ENCODE measurements around the gene HEXA.

The HEXA gene

DNA sequence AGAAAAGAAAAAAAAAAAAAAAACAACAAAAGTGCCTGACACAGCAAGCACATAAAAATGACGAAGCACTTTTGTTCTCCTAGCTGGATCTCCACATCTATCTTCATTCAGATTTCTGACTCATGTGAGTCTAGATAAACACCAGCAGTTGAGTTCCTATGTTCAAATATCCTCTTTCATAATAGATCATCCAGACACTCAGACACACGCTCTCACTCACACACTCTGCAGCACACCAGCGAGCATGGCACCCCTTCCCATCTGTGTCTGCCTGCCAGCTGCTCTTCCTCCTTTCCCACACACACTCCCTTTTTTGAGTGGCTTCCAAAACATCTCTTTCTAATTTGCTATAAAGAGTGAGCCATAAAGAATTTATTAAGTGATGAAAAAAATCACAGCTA, 36.0 kb downstream of the HEXA start:
- H2AFZ ChIP-seq (ENCODE audit: low read depth): no peak overlapping the region
- H3K4me2 ChIP-seq: no peak overlapping the region
- no peak overlapping the region for H3K9ac ChIP-seq
- H3K27ac ChIP-seq: no peak overlapping the region
- no peak overlapping the region for H3K4me3 ChIP-seq (IDR thresholded peaks at IDR 0.05; ENCODE audit: insufficient read depth, low read depth, low read length)
- TF ChIP-seq, protein P1, sequence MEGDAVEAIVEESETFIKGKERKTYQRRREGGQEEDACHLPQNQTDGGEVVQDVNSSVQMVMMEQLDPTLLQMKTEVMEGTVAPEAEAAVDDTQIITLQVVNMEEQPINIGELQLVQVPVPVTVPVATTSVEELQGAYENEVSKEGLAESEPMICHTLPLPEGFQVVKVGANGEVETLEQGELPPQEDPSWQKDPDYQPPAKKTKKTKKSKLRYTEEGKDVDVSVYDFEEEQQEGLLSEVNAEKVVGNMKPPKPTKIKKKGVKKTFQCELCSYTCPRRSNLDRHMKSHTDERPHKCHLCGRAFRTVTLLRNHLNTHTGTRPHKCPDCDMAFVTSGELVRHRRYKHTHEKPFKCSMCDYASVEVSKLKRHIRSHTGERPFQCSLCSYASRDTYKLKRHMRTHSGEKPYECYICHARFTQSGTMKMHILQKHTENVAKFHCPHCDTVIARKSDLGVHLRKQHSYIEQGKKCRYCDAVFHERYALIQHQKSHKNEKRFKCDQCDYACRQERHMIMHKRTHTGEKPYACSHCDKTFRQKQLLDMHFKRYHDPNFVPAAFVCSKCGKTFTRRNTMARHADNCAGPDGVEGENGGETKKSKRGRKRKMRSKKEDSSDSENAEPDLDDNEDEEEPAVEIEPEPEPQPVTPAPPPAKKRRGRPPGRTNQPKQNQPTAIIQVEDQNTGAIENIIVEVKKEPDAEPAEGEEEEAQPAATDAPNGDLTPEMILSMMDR (conservative IDR thresholded peaks at IDR 0.05; ENCODE audit: low read depth, low read length): no peak
- no peaks in the 10 kb centered on the region for H3K4me1 ChIP-seq (ENCODE audit: low read depth, poor library complexity, severe bottlenecking)
- H3K79me2 ChIP-seq (ENCODE audit: insufficient read depth, low read depth): no peaks in the 10 kb centered on the region
- no peaks in the 10 kb centered on the region for H3K27me3 ChIP-seq (ENCODE audit: insufficient read depth, low read depth)
- no peaks in the 10 kb centered on the region for H3K36me3 ChIP-seq (ENCODE audit: insufficient read depth)
- no peaks in the 10 kb centered on the region for H4K20me1 ChIP-seq (ENCODE audit: insufficient read depth)

DNA sequence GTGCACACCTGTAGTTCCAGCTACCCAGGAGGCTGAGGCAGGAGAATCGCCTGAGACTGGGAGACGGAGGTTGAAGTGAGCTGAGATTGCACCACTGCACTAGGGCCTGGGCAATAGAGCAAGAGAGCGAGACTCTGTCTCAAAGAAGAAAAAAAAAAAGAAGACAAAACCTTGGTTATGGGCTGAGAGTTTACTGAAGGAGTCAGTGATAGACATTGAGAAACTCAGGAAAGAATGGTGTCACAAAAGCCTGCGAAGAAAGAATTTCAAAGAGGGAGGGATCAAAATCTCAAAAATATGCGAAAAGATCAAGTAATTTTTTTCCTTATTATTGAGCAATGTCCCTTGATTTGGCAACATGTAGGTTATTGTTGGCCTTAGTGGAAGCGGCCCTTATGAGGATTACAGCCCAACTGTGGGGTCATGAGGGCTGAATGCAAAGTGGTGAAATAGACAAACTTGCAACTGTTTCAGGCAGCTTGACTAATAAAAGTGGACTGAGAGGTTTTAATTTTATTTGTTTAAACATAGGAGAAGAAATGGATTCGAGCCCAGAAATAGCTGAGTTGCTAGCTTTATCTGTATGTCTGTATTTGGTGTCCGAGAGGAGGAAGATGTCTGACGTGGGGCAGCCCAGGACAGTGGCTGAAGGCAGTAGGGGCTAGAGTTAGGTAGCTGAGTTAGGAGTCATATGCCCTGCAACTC, 37.0 kb downstream of the HEXA start:
- TF ChIP-seq, protein P1 (conservative IDR thresholded peaks at IDR 0.05; ENCODE audit: low read depth, low read length): no peak
- no peaks in the 10 kb centered on the region for H3K27me3 ChIP-seq (ENCODE audit: insufficient read depth, low read depth)
- H3K4me3 ChIP-seq (IDR thresholded peaks at IDR 0.05; ENCODE audit: insufficient read depth, low read depth, low read length): no peak overlapping the region
- no peak overlapping the region for H2AFZ ChIP-seq (ENCODE audit: low read depth)
- H3K27ac ChIP-seq: no peak overlapping the region
- H3K9ac ChIP-seq: no peak overlapping the region
- H3K4me1 ChIP-seq (ENCODE audit: low read depth, poor library complexity, severe bottlenecking): no peaks in the 10 kb centered on the region
- no peaks in the 10 kb centered on the region for H4K20me1 ChIP-seq (ENCODE audit: insufficient read depth)
- no peaks in the 10 kb centered on the region for H3K36me3 ChIP-seq (ENCODE audit: insufficient read depth)
- no peaks in the 10 kb centered on the region for H3K79me2 ChIP-seq (ENCODE audit: insufficient read depth, low read depth)
- no peak overlapping the region for H3K4me2 ChIP-seq

DNA sequence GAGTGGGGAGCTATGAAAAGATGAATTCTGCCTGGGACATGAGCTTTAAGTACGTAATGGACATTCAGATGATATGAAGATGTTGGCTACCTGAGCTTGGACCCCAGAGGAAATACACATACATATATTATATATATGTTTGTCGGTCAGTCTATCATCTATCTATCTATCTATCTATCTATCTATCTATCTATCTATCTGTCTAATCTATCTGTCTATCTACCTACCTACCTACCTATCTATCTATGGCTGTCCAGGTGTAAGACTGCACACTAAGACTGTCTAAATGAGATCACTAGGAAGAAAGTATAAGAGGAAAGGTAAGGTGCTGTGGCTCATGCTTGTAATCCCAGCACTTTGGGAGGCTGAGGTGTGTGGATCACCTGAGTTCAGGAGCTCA, 37.7 kb downstream of the HEXA start:
- H3K4me2 ChIP-seq: no peak overlapping the region
- H4K20me1 ChIP-seq (ENCODE audit: insufficient read depth): no peaks in the 10 kb centered on the region
- no peaks in the 10 kb centered on the region for H3K79me2 ChIP-seq (ENCODE audit: insufficient read depth, low read depth)
- H3K27me3 ChIP-seq (ENCODE audit: insufficient read depth, low read depth): no peaks in the 10 kb centered on the region
- H3K9ac ChIP-seq: no peak overlapping the region
- no peak overlapping the region for H2AFZ ChIP-seq (ENCODE audit: low read depth)
- H3K4me3 ChIP-seq (IDR thresholded peaks at IDR 0.05; ENCODE audit: insufficient read depth, low read depth, low read length): no peak overlapping the region
- H3K36me3 ChIP-seq (ENCODE audit: insufficient read depth): no peaks in the 10 kb centered on the region
- TF ChIP-seq, protein P1 (conservative IDR thresholded peaks at IDR 0.05; ENCODE audit: low read depth, low read length): no peak
- H3K27ac ChIP-seq: no peak overlapping the region
- no peaks in the 10 kb centered on the region for H3K4me1 ChIP-seq (ENCODE audit: low read depth, poor library complexity, severe bottlenecking)

DNA sequence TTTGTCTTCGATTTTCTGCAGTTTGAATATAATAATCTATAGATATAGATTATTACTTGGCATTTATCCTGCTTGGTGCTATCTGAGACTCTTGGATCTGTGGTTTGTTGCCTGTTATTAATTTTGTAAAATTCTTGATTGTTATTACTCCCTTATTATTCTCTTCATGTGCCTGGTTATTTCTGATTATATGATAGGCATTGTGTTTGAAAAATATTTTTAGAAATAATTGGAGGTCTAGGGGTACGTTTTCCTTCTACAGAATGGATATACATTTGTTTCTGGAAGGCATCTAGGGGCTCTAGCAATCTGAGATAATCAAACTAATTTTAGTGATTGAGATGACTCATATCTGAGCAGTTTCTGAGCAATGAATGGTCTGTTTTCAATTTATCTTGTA, 41.0 kb downstream of the HEXA start:
- H3K4me3 ChIP-seq (IDR thresholded peaks at IDR 0.05; ENCODE audit: insufficient read depth, low read depth, low read length): no peak overlapping the region
- H3K27ac ChIP-seq: no peak overlapping the region
- no peak overlapping the region for H3K9ac ChIP-seq
- no peak overlapping the region for H3K4me2 ChIP-seq
- no peak overlapping the region for H2AFZ ChIP-seq (ENCODE audit: low read depth)
- H3K36me3 ChIP-seq (ENCODE audit: insufficient read depth): no peaks in the 10 kb centered on the region
- H4K20me1 ChIP-seq (ENCODE audit: insufficient read depth): no peaks in the 10 kb centered on the region
- no peaks in the 10 kb centered on the region for H3K4me1 ChIP-seq (ENCODE audit: low read depth, poor library complexity, severe bottlenecking)
- no peaks in the 10 kb centered on the region for H3K27me3 ChIP-seq (ENCODE audit: insufficient read depth, low read depth)
- H3K79me2 ChIP-seq (ENCODE audit: insufficient read depth, low read depth): no peaks in the 10 kb centered on the region
- TF ChIP-seq, protein P1 (conservative IDR thresholded peaks at IDR 0.05; ENCODE audit: low read depth, low read length): no peak

Data from KMS-11 (cell line).